Adrenal gland (tissue), 12 donors: ENCODE measurements around the gene CYP19A1. TPM values are rescaled to one million over a fixed set of nuclear protein-coding genes. Genes with fewer than 3 reads are reported as not detected.

Experiments
- DNase-seq, 7 donors: peaks; one replicate each; pipeline ENCODE4 v3.0.0-alpha.2; 2019 to 2020
- H3K27ac ChIP-seq, 5 donors: fragments of 200-600 bp; sonication (generic) in 4 of 5; 1 replicate in 3 of 5; 2 replicates in 2 of 5; pipeline versions ENCODE4 v1.5.1 to v1.8.0; 2016 to 2020; ENCODE audit warnings: mild to moderate bottlenecking in 1 of 5
- H3K27me3 ChIP-seq: fragments of 200-600 bp; 2 replicates; pipeline ENCODE4 v1.8.0; 2021
- H3K36me3 ChIP-seq, 2 donors: fragments of 200-600 bp; replicated peaks in 1 of 2; 1 replicate in 1 of 2; 2 replicates in 1 of 2; pipeline versions ENCODE4 v1.5.1 to v1.8.0; 2018 to 2022
- H3K4me1 ChIP-seq, 2 donors: fragments of 200-600 bp; replicated peaks in 1 of 2; 1 replicate in 1 of 2; 2 replicates in 1 of 2; pipeline versions ENCODE4 v1.5.1 to v1.8.0; 2018 to 2021
- H3K4me3 ChIP-seq, 4 donors: fragments of 200-600 bp; sonication (generic) in 3 of 4; one replicate each; pipeline ENCODE4 v1.5.1; 2016 to 2018
- H3K9me3 ChIP-seq, 3 donors: fragments of 200-600 bp; sonication (generic) in 1 of 3; replicated peaks in 1 of 3; 1 replicate in 2 of 3; 2 replicates in 1 of 3; pipeline versions ENCODE4 v1.5.1 to v1.8.0; 2016 to 2021
- CTCF ChIP-seq, 6 experiments: fragments of 450-650 bp in 4 of 6; fragments of 200-600 bp in 2 of 6; sonication (generic) in 1 of 6; IDR thresholded peaks; 1 replicate in 5 of 6; 2 replicates in 1 of 6; pipeline versions ENCODE4 v1.5.1 to v1.8.0; 2016 to 2021; ENCODE audit warnings: antibody characterized with exemption in 6 of 6, mild to moderate bottlenecking in 2 of 6, moderate library complexity in 1 of 6
- POLR2A ChIP-seq, 2 donors: fragments of 450-650 bp; IDR thresholded peaks; one replicate each; pipeline ENCODE4 v1.6.1; 2017; ENCODE audit warnings: antibody characterized with exemption in 2 of 2, mild to moderate bottlenecking in 2 of 2, moderate library complexity in 1 of 2
- WGBS, 4 donors: extraction: QIAGEN DNeasy Blood & Tissue Kit in 2 of 4; methylation state at CpG; one replicate each; pipeline versions ENCODE4 v1.1.5 to v1.1.7; 2013 to 2017; 5-methylcytosine and 5-hydroxymethylcytosine counted together
- intact Hi-C, 2 donors: fragments of 100-400 bp; cut with DNase I; formaldehyde crosslinking; loops; one replicate each; pipeline versions ENCODE4 v1.14.1 to v1.15.0; 2022 to 2023
- polyA plus RNA-seq, 3 donors: library from polyadenylated mRNA; stranded (reverse); fragments of 200-250 nt in 2 of 3; fragments of 350-450 nt in 1 of 3; fragmentation: Illumina TruSeq in 1 of 3; extraction: RNeasy Lipid Tissue Mini Kit (QIAGEN cat#74804) in 1 of 3; gene quantifications; one replicate each; pipeline ENCODE4 v1.2.3, GENCODE V29; 2013 to 2014
- total RNA-seq, 9 donors: library from RNA; depleted of rRNA in 4 of 9; stranded (reverse); fragments of >200 nt in 4 of 9; fragments of 120-200 nt in 1 of 9; fragmentation: NEBNext Ultra II Directional in 1 of 9; extraction: Animal tissue kit (Norgen Biotek cat#: 25700) in 1 of 9; gene quantifications; one replicate each; pipeline versions ENCODE4 v1.1.0 to v1.2.4, GENCODE V29; 2013 to 2023
- donor health status: healthy with polysubstance abuse.
- donor health status: Bipolar disorder and iron deficiency.
- donor health status: DM: yes; HTN: yes; CAD: no.
- donor health status: DM: no; HTN: no; CAD: no.
- donor health status: DM: no; HTN: no; CAD: no.
- donor health status: DM: yes; HTN: yes; CAD: no.

Gene CYP19A1
- total and polyA plus RNA-seq, 12 donors, result 0.41 to 21.6 (median 1.3) TPM

- H3K4me3 ChIP-seq, result no peak overlapping the region
- no peaks in the 10 kb centered on the region for H3K9me3 ChIP-seq
- TF ChIP-seq CTCF (IDR thresholded peaks at IDR 0.05) (no peak), POLR2A (IDR thresholded peaks at IDR 0.05) (no peak)
- H3K27me3 ChIP-seq, result no peaks in the 10 kb centered on the region
- H3K4me1 ChIP-seq, result peaks cover 0 to 15% of the 10 kb centered on the region in 2 donors
- intact Hi-C loops, result no loop called here
- H3K27ac ChIP-seq, result no peak overlapping the region
- H3K36me3 ChIP-seq, result no peaks in the 10 kb centered on the region
- no peak for DNase-seq
- 58 to 69% (median 62%) methylated on average over 5 of the region's 5 CpGs for WGBS, 4 donors
Measured at GRCh38 chr15:51186181-51186705, 152.2 kb downstream of the CYP19A1 start.

- Histone ChIP-seq H3K27ac (no peak overlapping the region), H3K4me1 (peaks cover 0 to 7% of the 10 kb centered on the region in 2 donors), H3K36me3 (no peaks in the 10 kb centered on the region), H3K9me3 (no peaks in the 10 kb centered on the region), H3K27me3 (no peaks in the 10 kb centered on the region), H3K4me3 (no peak overlapping the region)
- WGBS, 4 donors, result 65 to 71% (median 69%) methylated on average over 12 of the region's 12 CpGs
- TF ChIP-seq CTCF (IDR thresholded peaks at IDR 0.05) (no peak), POLR2A (IDR thresholded peaks at IDR 0.05) (no peak)
- DNase-seq, result no peak
- intact Hi-C loops, result no loop called here
Measured at GRCh38 chr15:51185213-51186159, 152.9 kb downstream of the CYP19A1 start.

- H3K27ac ChIP-seq, result no peak overlapping the region
- DNase-seq, result no peak
- TF ChIP-seq CTCF (IDR thresholded peaks at IDR 0.05) (no peak), POLR2A (IDR thresholded peaks at IDR 0.05) (no peak)
- 65 to 76% (median 68%) methylated on average over 6 of the region's 6 CpGs for WGBS, 4 donors
- no peaks in the 10 kb centered on the region for H3K4me1 ChIP-seq
- no peak overlapping the region for H3K4me3 ChIP-seq
- intact Hi-C loops, result no loop called here
- H3K36me3 ChIP-seq, result no peaks in the 10 kb centered on the region
- no peaks in the 10 kb centered on the region for H3K27me3 ChIP-seq
- H3K9me3 ChIP-seq, result no peaks in the 10 kb centered on the region
Measured at GRCh38 chr15:51184627-51185026, 153.8 kb downstream of the CYP19A1 start.

- Histone ChIP-seq H3K4me3 (no peak overlapping the region), H3K27ac (no peak overlapping the region), H3K27me3 (no peaks in the 10 kb centered on the region), H3K36me3 (no peaks in the 10 kb centered on the region), H3K9me3 (no peaks in the 10 kb centered on the region), H3K4me1 (no peaks in the 10 kb centered on the region)
- no peak for TF ChIP-seq POLR2A (IDR thresholded peaks at IDR 0.05)
- no peak for TF ChIP-seq CTCF (IDR thresholded peaks at IDR 0.05)
- intact Hi-C loops, result no loop called here
- WGBS, 4 donors, result 73 to 85% (median 78%) methylated on average over 5 of the region's 5 CpGs
- no peak for DNase-seq
Measured at GRCh38 chr15:51183076-51183475, 155.3 kb downstream of the CYP19A1 start.
